SU-DHL-6 (cell line): Measurements from ENCODE around the gene RNF2.

ENCODE experiments used
- H2AFZ ChIP-seq: fragments of 200-600 bp; sonication (generic); 2 replicates; pipeline ENCODE4 v1.6.1; 2014; ENCODE audit warnings: low read depth, mild to moderate bottlenecking, moderate library complexity, mixed read lengths, antibody characterized with exemption, low read length; ENCODE audit not compliant: severe bottlenecking
- H3F3A ChIP-seq: fragments of 200-600 bp; shearing (Covaris generic); 2 replicates; pipeline ENCODE4 v1.6.0; 2016; ENCODE audit warnings: antibody characterized with exemption, mild to moderate bottlenecking; ENCODE audit not compliant: insufficient read depth
- H3K27ac ChIP-seq: fragments of 200-600 bp; sonication (generic); 2 replicates; pipeline ENCODE4 v1.5.1; 2016; ENCODE audit warnings: low read depth, mild to moderate bottlenecking, low read length, moderate library complexity, mixed read lengths
- H3K27me3 ChIP-seq: fragments of 200-600 bp; sonication (generic), shearing (Covaris generic); 2 replicates; pipeline ENCODE4 v1.6.0; 2014; ENCODE audit warnings: mild to moderate bottlenecking, low read length
- H3K36me3 ChIP-seq: fragments of 200-600 bp; sonication (generic); 2 replicates; pipeline ENCODE4 v1.6.1; 2014; ENCODE audit warnings: mild to moderate bottlenecking, low read length, mixed read lengths
- H3K4me2 ChIP-seq: fragments of 300-600, 200-600 bp; shearing (Covaris generic), sonication (generic); 2 replicates; pipeline ENCODE4 v1.6.0; 2014; ENCODE audit warnings: low read length, low read depth, mild to moderate bottlenecking; ENCODE audit not compliant: poor library complexity, severe bottlenecking
- H3K4me3 ChIP-seq: fragments of 200-600 bp; sonication (generic); 2 replicates; pipeline ENCODE4 v1.5.1; 2014; ENCODE audit warnings: antibody characterized with exemption, low read length, mild to moderate bottlenecking, mixed read lengths; ENCODE audit not compliant: insufficient read depth, poor library complexity, severe bottlenecking
- H3K79me2 ChIP-seq: fragments of 200-600 bp; sonication (generic); 2 replicates; pipeline ENCODE4 v1.6.1; 2014; ENCODE audit warnings: mild to moderate bottlenecking, low read length, moderate library complexity; ENCODE audit not compliant: insufficient read depth
- H3K9ac ChIP-seq: fragments of 200-600 bp; sonication (generic); 2 replicates; pipeline ENCODE4 v1.7.0; 2014; ENCODE audit warnings: mild to moderate bottlenecking, low read length
- H3K9me2 ChIP-seq: fragments of 200-600 bp; sonication (generic); replicated peaks from 2 replicates; pipeline ENCODE4 v1.6.1; 2014; ENCODE audit warnings: low read length; ENCODE audit not compliant: insufficient read depth
- H3K9me3 ChIP-seq: fragments of 200-600 bp; sonication (generic); 2 replicates; pipeline ENCODE4 v1.6.1; 2014; ENCODE audit warnings: low read length, mixed read lengths; ENCODE audit not compliant: insufficient read depth
- H4K20me1 ChIP-seq: fragments of 200-600 bp; sonication (generic); 2 replicates; pipeline ENCODE4 v1.6.1; 2014; ENCODE audit warnings: low read depth, mild to moderate bottlenecking, antibody characterized with exemption, low read length, moderate library complexity, mixed read lengths
- CTCF ChIP-seq: fragments of 200-600 bp; sonication (generic); IDR thresholded peaks from one replicate; pipeline ENCODE4 v1.5.1; 2017; ENCODE audit warnings: antibody characterized with exemption, mild to moderate bottlenecking, low read length, moderate library complexity; ENCODE audit not compliant: insufficient read depth, poor library complexity, severe bottlenecking
- EZH2phosphoT487 ChIP-seq: fragments of 200-600 bp; sonication (generic), shearing (Covaris generic); conservative IDR thresholded peaks from 2 replicates; pipeline ENCODE4 v1.6.1; 2018; ENCODE audit warnings: mild to moderate bottlenecking, antibody characterized with exemption, low read length, moderate library complexity, mixed read lengths

Gene RNF2

GRCh38 chr1:185139246-185139645 is 93.9 kb downstream of the RNF2 start:
- no peak overlapping the region for H3K4me2 ChIP-seq
- no peak overlapping the region for H2AFZ ChIP-seq
- no peaks in the 10 kb centered on the region for H3K9me2 ChIP-seq
- H3K9ac ChIP-seq: no peak overlapping the region
- no peak for TF ChIP-seq CTCF
- no peaks in the 10 kb centered on the region for H3K9me3 ChIP-seq
- no peak overlapping the region for H3K4me3 ChIP-seq
- H3K27ac ChIP-seq: no peak overlapping the region
- no peaks in the 10 kb centered on the region for H3K27me3 ChIP-seq
- no peaks in the 10 kb centered on the region for H3F3A ChIP-seq
- H3K79me2 ChIP-seq: no peaks in the 10 kb centered on the region
- H3K36me3 ChIP-seq: peaks cover 14% of the 10 kb centered on the region; the same call in 1 of the 2 replicates
- H4K20me1 ChIP-seq: no peaks in the 10 kb centered on the region

- H3K4me3 ChIP-seq: no peak overlapping the region
- no peaks in the 10 kb centered on the region for H4K20me1 ChIP-seq
- H3K36me3 ChIP-seq: peaks cover 28% of the 10 kb centered on the region
- H2AFZ ChIP-seq: no peak overlapping the region
- no peaks in the 10 kb centered on the region for H3K27me3 ChIP-seq
- H3K27ac ChIP-seq: no peak overlapping the region
- no peak overlapping the region for H3K9ac ChIP-seq
- H3K79me2 ChIP-seq: no peaks in the 10 kb centered on the region
- H3F3A ChIP-seq: no peaks in the 10 kb centered on the region; the same call in 1 of the 2 replicates
- no peak overlapping the region for H3K4me2 ChIP-seq
- H3K9me2 ChIP-seq: no peaks in the 10 kb centered on the region
- no peaks in the 10 kb centered on the region for H3K9me3 ChIP-seq
- TF ChIP-seq CTCF: no peak
- no peak for TF ChIP-seq EZH2phosphoT487
These were observed 98.9 kb downstream of the RNF2 start for GRCh38 chr1:185144233-185144632.

- Histone ChIP-seq H3K9ac (no peak overlapping the region), H3K27me3 (no peaks in the 10 kb centered on the region), H2AFZ (no peak overlapping the region), H3K9me3 (no peaks in the 10 kb centered on the region), H3K4me3 (no peak overlapping the region), H4K20me1 (no peaks in the 10 kb centered on the region), H3K9me2 (no peaks in the 10 kb centered on the region), H3K36me3 (peaks cover 22% of the 10 kb centered on the region; the same call in 1 of the 2 replicates), H3K27ac (no peak overlapping the region), H3K4me2 (no peak overlapping the region), H3F3A (no peaks in the 10 kb centered on the region; the same call in 1 of the 2 replicates), H3K79me2 (no peaks in the 10 kb centered on the region; the same call in 1 of the 2 replicates)
- TF ChIP-seq EZH2phosphoT487: no peak
- TF ChIP-seq CTCF: no peak
These were observed 105.9 kb downstream of the RNF2 start for GRCh38 chr1:185151215-185151614.
